HepG2 (cell line): ENCODE data around the gene AMIGO3. TPM values are rescaled to one million over a fixed set of nuclear protein-coding genes. Genes with fewer than 3 reads are reported as not detected.

ENCODE experiments used
- ATF6 ChIP-seq: sonication (generic); formaldehyde crosslinking; conservative IDR thresholded peaks from 2 replicates; pipeline ENCODE4 v1.4.0; 2020; ENCODE audit warnings: missing genetic modification reagents
- ETS1 ChIP-seq: sonication (generic); formaldehyde crosslinking; IDR thresholded peaks from 2 replicates; pipeline ENCODE4 v1.4.0; 2020; ENCODE audit warnings: missing genetic modification reagents
- GABPA ChIP-seq, 2 experiments: IDR thresholded peaks; 2 replicates each; pipeline ENCODE4 v1.6.1; 2011 to 2016; ENCODE audit warnings: low read depth in 2 of 2, low read length in 1 of 2, missing biosample characterization in 1 of 2, missing genetic modification characterization in 1 of 2
- HIVEP1 ChIP-seq: sonication (generic); formaldehyde crosslinking; IDR thresholded peaks from 2 replicates; pipeline ENCODE4 v1.4.0; 2020; ENCODE audit warnings: mild to moderate bottlenecking, missing genetic modification reagents
- HOXA3 ChIP-seq: sonication (generic); formaldehyde crosslinking; IDR thresholded peaks from 2 replicates; pipeline ENCODE4 v1.5.0; 2020; ENCODE audit warnings: missing genetic modification reagents
- KLF12 ChIP-seq: sonication (generic); formaldehyde crosslinking; IDR thresholded peaks from 2 replicates; pipeline ENCODE4 v1.4.0; 2020; ENCODE audit warnings: missing genetic modification reagents, borderline replicate concordance
- MEIS1 ChIP-seq: sonication (generic); formaldehyde crosslinking; IDR thresholded peaks from 2 replicates; pipeline ENCODE4 v1.9.0; 2021; ENCODE audit warnings: mild to moderate bottlenecking, missing genetic modification reagents, moderate library complexity, borderline replicate concordance
- MTA3 ChIP-seq: sonication (generic); formaldehyde crosslinking; IDR thresholded peaks from 2 replicates; pipeline ENCODE4 v1.4.0; 2020; ENCODE audit warnings: missing genetic modification reagents
- NFIC ChIP-seq: IDR thresholded peaks from 2 replicates; pipeline ENCODE4 v1.6.1; 2012; ENCODE audit warnings: mild to moderate bottlenecking, low read length, inconsistent platforms
- RFXAP ChIP-seq: sonication (generic); formaldehyde crosslinking; IDR thresholded peaks from 2 replicates; pipeline ENCODE4 v1.4.0; 2020; ENCODE audit warnings: missing genetic modification reagents, borderline replicate concordance
- THAP11 ChIP-seq: IDR thresholded peaks from 2 replicates; pipeline ENCODE4 v1.6.1; 2016; ENCODE audit warnings: missing biosample characterization, missing genetic modification reagents
- ZBTB26 ChIP-seq: IDR thresholded peaks from 2 replicates; pipeline ENCODE4 v1.6.1; 2016; ENCODE audit warnings: missing compliant biosample characterization, missing genetic modification reagents, borderline replicate concordance
- ZNF276 ChIP-seq: sonication (generic); formaldehyde crosslinking; IDR thresholded peaks from 2 replicates; pipeline ENCODE4 v1.4.0; 2020; ENCODE audit warnings: mild to moderate bottlenecking, low read depth, missing genetic modification reagents
- ZNF350 ChIP-seq: sonication (generic); formaldehyde crosslinking; IDR thresholded peaks from 2 replicates; pipeline ENCODE4 v1.4.0; 2020; ENCODE audit warnings: mild to moderate bottlenecking, low read depth, missing genetic modification reagents, borderline replicate concordance
- ZNF512B ChIP-seq: sonication (generic); formaldehyde crosslinking; IDR thresholded peaks from 2 replicates; pipeline ENCODE4 v1.5.1; 2020; ENCODE audit warnings: missing genetic modification reagents, mild to moderate bottlenecking, borderline replicate concordance
- ZNF607 ChIP-seq: sonication (generic); formaldehyde crosslinking; IDR thresholded peaks from 2 replicates; pipeline ENCODE4 v1.5.1; 2020; ENCODE audit warnings: missing genetic modification reagents, mild to moderate bottlenecking, borderline replicate concordance
- ZNF639 ChIP-seq: conservative IDR thresholded peaks from 2 replicates; pipeline ENCODE4 v1.6.1; 2018; ENCODE audit warnings: missing genetic modification reagents
- ZNF674 ChIP-seq: sonication (generic); formaldehyde crosslinking; IDR thresholded peaks from 2 replicates; pipeline ENCODE4 v1.5.0; 2020; ENCODE audit warnings: low read depth, mild to moderate bottlenecking, missing genetic modification reagents
- polyA plus RNA-seq, 8 experiments: library from polyadenylated mRNA; depleted of rRNA in 3 of 8; stranded (reverse) in 7 of 8; unstranded in 1 of 8; fragments of >200 nt; fragmentation: Illumina TruSeq in 4 of 8; extraction: Trizol in 4 of 8; gene quantifications; 2 replicates each; pipeline versions ENCODE4 v1.2.1 to v1.2.3, GENCODE V29; 2011 to 2016; ENCODE audit warnings: low read depth in 4 of 8, missing spikeins in 1 of 8, mixed read lengths in 1 of 8; ENCODE audit not compliant: insufficient read depth in 1 of 8
- total RNA-seq, 5 experiments: library from RNA; depleted of rRNA; stranded (reverse); fragments of >200 nt; fragmentation: Illumina TruSeq; extraction: Trizol; gene quantifications; 2 replicates each; pipeline ENCODE4 v1.2.3, GENCODE V29; 2016; ENCODE audit warnings: low read depth in 1 of 5

AMIGO3 gene
- total and polyA plus RNA-seq, 2 of the 13 experiments (the other 11 are each of a cell fraction or from before 2014, with no cell fraction given) = 0.35 TPM; not detected in 1

- TF ChIP-seq ZBTB26 = no peak
- no peak for TF ChIP-seq ATF6 (CRISPR knock-in tag)
- no peak for TF ChIP-seq ZNF276 (CRISPR knock-in tag)
- TF ChIP-seq RFXAP = no peak
- TF ChIP-seq MTA3 = no peak
- no peak for TF ChIP-seq HOXA3 (CRISPR knock-in tag)
- TF ChIP-seq KLF12 (CRISPR knock-in tag) = no peak
- no peak for TF ChIP-seq NFIC
- TF ChIP-seq ZNF350 (CRISPR knock-in tag) = no peak
- TF ChIP-seq ZNF674 (CRISPR knock-in tag) = no peak
- TF ChIP-seq ETS1 (CRISPR knock-in tag) = no peak
- no peak for TF ChIP-seq GABPA (IDR thresholded peaks at IDR 0.05; ENCODE audit: low read depth, low read length)
- TF ChIP-seq GABPA (CRISPR knock-in tag; IDR thresholded peaks at IDR 0.05; ENCODE audit: low read depth) = no peak
- TF ChIP-seq ZNF639 = no peak
- 0 out of 2 replicates have a peak, but pooled peaks have one; percentile 29 for TF ChIP-seq THAP11 (CRISPR knock-in tag)
- TF ChIP-seq ZNF512B = no peak
- TF ChIP-seq HIVEP1 (CRISPR knock-in tag) = no peak
- no peak for TF ChIP-seq MEIS1
- TF ChIP-seq ZNF607 = no peak
Observed at GRCh38 chr3:49747792-49748480, 28.5 kb upstream of the AMIGO3 start (continued).
